Measurements from ENCODE around the gene LCLAT1.

LCLAT1 gene

DNA sequence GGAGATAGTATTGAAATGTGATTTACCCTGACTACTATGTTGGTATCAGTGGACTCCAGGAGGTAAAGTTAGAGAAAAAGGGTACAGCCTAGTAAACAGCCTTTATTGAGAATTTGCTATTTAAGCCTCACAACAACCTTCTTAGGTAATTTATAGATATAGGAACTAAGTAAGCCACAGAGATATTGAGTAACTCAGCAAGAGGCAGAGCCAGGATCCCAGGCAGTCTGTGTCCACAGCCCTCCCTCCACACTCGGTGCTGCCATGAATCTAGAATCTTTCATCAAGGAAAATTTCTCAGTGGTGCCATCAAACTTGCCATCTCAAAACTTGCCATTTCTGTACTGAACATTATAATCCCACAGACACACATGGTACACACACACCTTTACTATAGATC, 189.3 kb downstream of the LCLAT1 start:
- TF ChIP-seq, protein P1, sequence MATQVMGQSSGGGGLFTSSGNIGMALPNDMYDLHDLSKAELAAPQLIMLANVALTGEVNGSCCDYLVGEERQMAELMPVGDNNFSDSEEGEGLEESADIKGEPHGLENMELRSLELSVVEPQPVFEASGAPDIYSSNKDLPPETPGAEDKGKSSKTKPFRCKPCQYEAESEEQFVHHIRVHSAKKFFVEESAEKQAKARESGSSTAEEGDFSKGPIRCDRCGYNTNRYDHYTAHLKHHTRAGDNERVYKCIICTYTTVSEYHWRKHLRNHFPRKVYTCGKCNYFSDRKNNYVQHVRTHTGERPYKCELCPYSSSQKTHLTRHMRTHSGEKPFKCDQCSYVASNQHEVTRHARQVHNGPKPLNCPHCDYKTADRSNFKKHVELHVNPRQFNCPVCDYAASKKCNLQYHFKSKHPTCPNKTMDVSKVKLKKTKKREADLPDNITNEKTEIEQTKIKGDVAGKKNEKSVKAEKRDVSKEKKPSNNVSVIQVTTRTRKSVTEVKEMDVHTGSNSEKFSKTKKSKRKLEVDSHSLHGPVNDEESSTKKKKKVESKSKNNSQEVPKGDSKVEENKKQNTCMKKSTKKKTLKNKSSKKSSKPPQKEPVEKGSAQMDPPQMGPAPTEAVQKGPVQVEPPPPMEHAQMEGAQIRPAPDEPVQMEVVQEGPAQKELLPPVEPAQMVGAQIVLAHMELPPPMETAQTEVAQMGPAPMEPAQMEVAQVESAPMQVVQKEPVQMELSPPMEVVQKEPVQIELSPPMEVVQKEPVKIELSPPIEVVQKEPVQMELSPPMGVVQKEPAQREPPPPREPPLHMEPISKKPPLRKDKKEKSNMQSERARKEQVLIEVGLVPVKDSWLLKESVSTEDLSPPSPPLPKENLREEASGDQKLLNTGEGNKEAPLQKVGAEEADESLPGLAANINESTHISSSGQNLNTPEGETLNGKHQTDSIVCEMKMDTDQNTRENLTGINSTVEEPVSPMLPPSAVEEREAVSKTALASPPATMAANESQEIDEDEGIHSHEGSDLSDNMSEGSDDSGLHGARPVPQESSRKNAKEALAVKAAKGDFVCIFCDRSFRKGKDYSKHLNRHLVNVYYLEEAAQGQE (IDR thresholded peaks at IDR 0.05; ENCODE audit: insufficient read depth in 1 of 2, low read depth in 2 of 2, low read length in 2 of 2), result no peak
- no peak for TF ChIP-seq POLR2AphosphoS5 (IDR thresholded peaks at IDR 0.05; ENCODE audit: low read depth, low read length)
- no peak for TF ChIP-seq TAF1 (IDR thresholded peaks at IDR 0.05; ENCODE audit: borderline replicate concordance, insufficient read depth, low read length)
- TF ChIP-seq SIN3A (IDR thresholded peaks at IDR 0.05; ENCODE audit: borderline replicate concordance, insufficient read depth, low read length), result no peak
- TF ChIP-seq FOXP2 (optimal IDR thresholded peaks at IDR 0.05; ENCODE audit: borderline replicate concordance, extremely low read depth, extremely low read length, insufficient read depth), result no peak

GRCh38 chr2:30639836-30640235, 192.8 kb downstream of the LCLAT1 start:
- TF ChIP-seq TAF1 (IDR thresholded peaks at IDR 0.05; ENCODE audit: borderline replicate concordance, insufficient read depth, low read length) (no peak), FOXP2 (optimal IDR thresholded peaks at IDR 0.05; ENCODE audit: borderline replicate concordance, extremely low read depth, extremely low read length, insufficient read depth) (no peak), SIN3A (IDR thresholded peaks at IDR 0.05; ENCODE audit: borderline replicate concordance, insufficient read depth, low read length) (no peak), POLR2AphosphoS5 (IDR thresholded peaks at IDR 0.05; ENCODE audit: low read depth, low read length) (no peak)
- TF ChIP-seq, protein P1 (IDR thresholded peaks at IDR 0.05; ENCODE audit: insufficient read depth in 1 of 2, low read depth in 2 of 2, low read length in 2 of 2), result no peak

- TF ChIP-seq, protein P1 (IDR thresholded peaks at IDR 0.05; ENCODE audit: insufficient read depth in 1 of 2, low read depth in 2 of 2, low read length in 2 of 2), result no peak
- TF ChIP-seq FOXP2 (optimal IDR thresholded peaks at IDR 0.05; ENCODE audit: borderline replicate concordance, extremely low read depth, extremely low read length, insufficient read depth) (no peak), TAF1 (IDR thresholded peaks at IDR 0.05; ENCODE audit: borderline replicate concordance, insufficient read depth, low read length) (no peak), POLR2AphosphoS5 (IDR thresholded peaks at IDR 0.05; ENCODE audit: low read depth, low read length) (no peak), SIN3A (IDR thresholded peaks at IDR 0.05; ENCODE audit: borderline replicate concordance, insufficient read depth, low read length) (no peak)
Measured at GRCh38 chr2:30641765-30642345, 194.8 kb downstream of the LCLAT1 start.

GRCh38 chr2:30643674-30644073, 196.6 kb downstream of the LCLAT1 start:
- TF ChIP-seq POLR2AphosphoS5 (IDR thresholded peaks at IDR 0.05; ENCODE audit: low read depth, low read length), result no peak
- TF ChIP-seq, protein P1 (IDR thresholded peaks at IDR 0.05; ENCODE audit: insufficient read depth in 1 of 2, low read depth in 2 of 2, low read length in 2 of 2), result no peak
- TF ChIP-seq TAF1 (IDR thresholded peaks at IDR 0.05; ENCODE audit: borderline replicate concordance, insufficient read depth, low read length), result no peak
- TF ChIP-seq SIN3A (IDR thresholded peaks at IDR 0.05; ENCODE audit: borderline replicate concordance, insufficient read depth, low read length), result no peak
